HEK293T (cell line): ENCODE results near the gene LSM12.

Source experiments
- CTCF ChIA-PET: fragments of 350-600 bp; formaldehyde crosslinking; extraction: SDS; loops from one replicate; lab custom pipeline; 2021; ENCODE audit warnings: antibody characterized with exemption, inconsistent platforms; lab: Yijun Ruan, JAX
- POLR2A ChIA-PET: fragments of 350-600 bp; formaldehyde crosslinking; extraction: SDS; loops from one replicate; lab custom pipeline; 2020; ENCODE audit warnings: antibody characterized with exemption, inconsistent platforms; lab: Yijun Ruan, JAX
- DNase-seq: peaks from one replicate; pipeline ENCODE4 v3.0.0; 2012; ENCODE audit warnings: mixed read lengths; ENCODE audit errors: extremely low spot score
- ARNT ChIP-seq: fragments of 450-650 bp; IDR thresholded peaks from 2 replicates; pipeline ENCODE4 v1.6.1; 2017; ENCODE audit warnings: mild to moderate bottlenecking
- BHLHE40 ChIP-seq: fragments of 450-650 bp; IDR thresholded peaks from 2 replicates; pipeline ENCODE4 v1.6.1; 2016; ENCODE audit warnings: mild to moderate bottlenecking, moderate library complexity, borderline replicate concordance
- CTBP1 ChIP-seq: fragments of 450-650 bp; IDR thresholded peaks from 2 replicates; pipeline ENCODE4 v1.6.1; 2016; ENCODE audit warnings: borderline replicate concordance
- ELF4 ChIP-seq: fragments of 450-650 bp; IDR thresholded peaks from 2 replicates; pipeline ENCODE4 v1.6.1; 2017; ENCODE audit warnings: antibody characterized with exemption
- FOXA1 ChIP-seq: fragments of 450-650 bp; IDR thresholded peaks from 2 replicates; pipeline ENCODE4 v1.6.1; 2016; ENCODE audit warnings: mild to moderate bottlenecking
- FOXK2 ChIP-seq: fragments of 450-650 bp; IDR thresholded peaks from 2 replicates; pipeline ENCODE4 v1.6.1; 2016; ENCODE audit warnings: mild to moderate bottlenecking
- FOXM1 ChIP-seq: fragments of 450-650 bp; IDR thresholded peaks from 2 replicates; pipeline ENCODE4 v1.6.1; 2017; ENCODE audit warnings: mild to moderate bottlenecking, borderline replicate concordance
- HDGF ChIP-seq: fragments of 450-650 bp; IDR thresholded peaks from 2 replicates; pipeline ENCODE4 v1.6.1; 2017; ENCODE audit warnings: antibody characterized with exemption, borderline replicate concordance
- L3MBTL2 ChIP-seq: fragments of 450-650 bp; conservative IDR thresholded peaks from 2 replicates; pipeline ENCODE4 v1.6.1; 2016; ENCODE audit warnings: mild to moderate bottlenecking
- LEF1 ChIP-seq: fragments of 450-650 bp; IDR thresholded peaks from 2 replicates; pipeline ENCODE4 v1.6.1; 2017; ENCODE audit warnings: mild to moderate bottlenecking, borderline replicate concordance
- NFRKB ChIP-seq: fragments of 450-650 bp; IDR thresholded peaks from 2 replicates; pipeline ENCODE4 v1.6.1; 2016; ENCODE audit warnings: mild to moderate bottlenecking, moderate library complexity
- SP1 ChIP-seq: fragments of 450-650 bp; IDR thresholded peaks from 2 replicates; pipeline ENCODE4 v1.6.1; 2017
- SUZ12 ChIP-seq: fragments of 450-650 bp; IDR thresholded peaks from 2 replicates; pipeline ENCODE4 v1.6.1; 2016; ENCODE audit warnings: mild to moderate bottlenecking
- TARDBP ChIP-seq: fragments of 450-650 bp; IDR thresholded peaks from 2 replicates; pipeline ENCODE4 v1.6.1; 2016
- ZNF384 ChIP-seq: fragments of 450-650 bp; IDR thresholded peaks from 2 replicates; pipeline ENCODE4 v1.6.1; 2016
- TF ChIP-seq, protein P1 (sequence below): fragments of 450-650 bp; IDR thresholded peaks from 2 replicates; pipeline ENCODE4 v1.6.1; 2016

Gene LSM12

DNA sequence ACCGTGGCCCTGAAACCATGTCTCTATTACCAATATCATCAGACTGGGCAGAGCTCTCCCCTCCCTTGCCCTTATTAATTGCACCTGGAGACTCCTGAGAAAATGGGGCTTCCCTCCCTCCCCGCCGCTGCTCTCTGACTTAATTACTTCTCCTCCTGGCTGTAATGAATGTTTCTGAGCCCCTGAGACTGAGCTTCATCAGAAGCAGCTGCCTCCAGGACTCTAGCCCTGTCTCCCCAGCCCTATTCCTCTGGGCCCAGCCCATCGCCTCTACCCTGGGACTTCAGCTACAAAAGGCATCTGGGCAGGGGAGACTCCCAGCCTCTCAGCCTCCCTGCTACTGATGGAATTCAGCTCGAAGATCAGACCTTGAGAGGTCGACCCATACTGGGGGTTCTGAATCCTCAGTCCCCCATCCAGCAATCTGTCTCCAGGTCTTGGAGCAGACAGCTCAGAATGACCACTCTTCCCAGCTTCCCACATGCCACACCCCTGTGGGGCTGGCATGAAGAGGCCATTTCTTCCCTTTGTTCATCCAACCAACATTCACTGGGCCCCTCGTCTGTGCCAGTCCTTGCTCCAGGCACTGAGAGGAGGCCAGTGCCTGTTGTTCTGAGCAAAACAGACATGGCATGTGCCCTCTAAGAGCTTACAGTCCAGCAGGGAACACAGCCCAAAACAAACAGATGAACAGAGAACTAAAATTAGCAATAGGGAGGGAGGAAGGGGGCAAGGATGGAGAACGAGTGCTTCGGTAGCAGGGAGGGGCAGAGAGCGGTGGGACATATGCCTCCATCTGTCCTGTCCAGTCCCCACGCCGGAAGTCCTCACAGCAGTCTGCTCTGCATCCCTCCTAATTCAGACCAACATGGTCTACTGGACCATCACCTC lies 79.1 kb downstream of the LSM12 start:
- ChIA-PET POLR2A (interaction anchor here (0.5 to 0.9 kb wide), 2 partner anchors 27 to 35 kb away, joined by 3 read pairs; partner anchors contain the start of gene TMEM101), CTCF (interaction anchor here (0.9 to 1.8 kb wide), 4 partner anchors 20 to 146 kb away, joined by 3 to 7 read pairs (median 4); no protein-coding TSS in a partner anchor)
- DNase-seq: no peak
- no peak for TF ChIP-seq BHLHE40
- no peak for TF ChIP-seq ZNF384
- no peak for TF ChIP-seq SP1
- TF ChIP-seq TARDBP: no peak
- TF ChIP-seq L3MBTL2: no peak
- TF ChIP-seq FOXK2: no peak
- TF ChIP-seq FOXM1: no peak
- TF ChIP-seq ELF4: no peak
- TF ChIP-seq CTBP1: no peak
- TF ChIP-seq, protein P1, sequence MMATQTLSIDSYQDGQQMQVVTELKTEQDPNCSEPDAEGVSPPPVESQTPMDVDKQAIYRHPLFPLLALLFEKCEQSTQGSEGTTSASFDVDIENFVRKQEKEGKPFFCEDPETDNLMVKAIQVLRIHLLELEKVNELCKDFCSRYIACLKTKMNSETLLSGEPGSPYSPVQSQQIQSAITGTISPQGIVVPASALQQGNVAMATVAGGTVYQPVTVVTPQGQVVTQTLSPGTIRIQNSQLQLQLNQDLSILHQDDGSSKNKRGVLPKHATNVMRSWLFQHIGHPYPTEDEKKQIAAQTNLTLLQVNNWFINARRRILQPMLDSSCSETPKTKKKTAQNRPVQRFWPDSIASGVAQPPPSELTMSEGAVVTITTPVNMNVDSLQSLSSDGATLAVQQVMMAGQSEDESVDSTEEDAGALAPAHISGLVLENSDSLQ: no peak
- no peak for TF ChIP-seq NFRKB
- no peak for TF ChIP-seq LEF1
- no peak for TF ChIP-seq FOXA1
- no peak for TF ChIP-seq HDGF
- no peak for TF ChIP-seq ARNT
- no peak for TF ChIP-seq SUZ12

DNA sequence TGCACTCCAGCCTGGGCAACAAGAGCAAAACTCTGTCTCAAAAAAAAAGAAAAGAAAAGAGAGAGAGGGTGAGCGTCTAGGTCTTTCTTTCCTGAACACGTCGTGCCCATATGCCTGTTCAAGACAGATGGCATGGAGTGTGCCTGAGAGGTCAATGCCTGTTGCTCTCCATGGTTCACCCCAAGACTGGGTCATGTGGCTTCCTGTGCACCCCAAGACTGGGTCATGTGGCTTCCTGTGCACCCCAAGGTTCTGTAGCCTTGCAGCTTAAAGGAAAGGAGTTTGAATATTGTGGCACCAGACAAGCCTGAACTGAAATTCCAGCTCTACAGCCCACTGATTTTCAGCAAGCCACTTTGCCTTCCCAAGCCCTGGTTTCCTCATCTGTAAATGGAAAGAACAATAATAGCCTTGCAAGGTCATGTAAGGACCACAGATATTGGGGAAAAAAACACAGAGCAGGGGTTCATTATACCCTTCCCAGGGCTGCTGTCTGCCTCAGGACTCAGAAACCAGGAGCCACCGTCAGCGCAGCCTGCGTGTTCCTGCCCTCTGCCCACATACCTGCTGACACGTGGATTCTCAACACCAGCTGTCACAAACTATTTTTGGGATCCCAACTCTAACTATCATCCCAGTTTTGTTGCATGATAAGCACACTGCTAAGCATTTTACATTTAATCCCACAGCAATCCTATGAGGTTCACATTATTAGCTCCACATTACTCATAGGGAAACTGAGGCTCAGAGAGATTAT lies 80.1 kb downstream of the LSM12 start:
- POLR2A ChIA-PET: interaction anchor here (0.9 kb wide), 1 partner anchor 28 kb away, joined by 3 read pairs; the partner anchor contains the start of gene TMEM101
- CTCF ChIA-PET: interaction anchor here (0.9 kb wide), 1 partner anchor 43 kb away, joined by 3 read pairs; no protein-coding TSS in a partner anchor
- no peak for DNase-seq
- TF ChIP-seq FOXK2 (no peak), SP1 (no peak), ZNF384 (no peak), HDGF (no peak), CTBP1 (no peak), ELF4 (no peak), FOXM1 (no peak), BHLHE40 (no peak), LEF1 (no peak), L3MBTL2 (no peak), TARDBP (no peak), SUZ12 (no peak)
- TF ChIP-seq, protein P1: no peak

DNA sequence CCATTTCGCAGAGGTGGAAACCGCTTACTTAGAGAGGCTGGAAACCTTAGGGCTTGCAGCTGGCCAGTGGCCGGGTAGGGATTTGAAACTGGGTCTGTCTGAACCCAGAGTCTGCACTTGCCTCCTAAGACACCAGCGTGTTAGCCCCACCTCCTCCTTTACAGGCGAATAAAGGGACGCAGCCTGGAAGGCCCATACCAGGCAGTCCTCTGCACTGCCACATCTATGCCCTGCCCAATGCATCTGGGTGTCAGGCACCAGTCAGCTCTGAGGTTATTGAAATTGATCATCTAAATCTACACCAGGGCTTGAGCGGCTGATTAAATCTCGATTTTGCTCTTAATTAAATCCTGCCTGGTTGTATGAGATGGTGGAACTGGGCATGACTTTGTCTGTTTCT lies 82.0 kb downstream of the LSM12 start:
- CTCF ChIA-PET: interaction anchor here (1.0 to 3.4 kb wide), 2 partner anchors 13 to 41 kb away, joined by 3 to 20 read pairs; no protein-coding TSS in a partner anchor
- DNase-seq: no peak
- no peak for TF ChIP-seq SP1
- TF ChIP-seq SUZ12: no peak
- no peak for TF ChIP-seq ARNT
- TF ChIP-seq NFRKB: no peak
- no peak for TF ChIP-seq FOXK2
- TF ChIP-seq TARDBP: no peak
- TF ChIP-seq BHLHE40: no peak
- TF ChIP-seq, protein P1: no peak
- TF ChIP-seq LEF1: no peak
- no peak for TF ChIP-seq FOXM1
- no peak for TF ChIP-seq CTBP1
- POLR2A ChIA-PET: interaction anchor here (0.8 to 1.5 kb wide), 4 partner anchors 30 to 59 kb away, joined by 3 to 6 read pairs (median 4); partner anchors contain the start of gene PYY
